Endodermal cell (in vitro differentiated cells): ENCODE results near the gene ARVCF. TPM values are rescaled to one million over a fixed set of nuclear protein-coding genes. Genes with fewer than 3 reads are reported as not detected.

Experiments used
- DNase-seq: peaks from one replicate; pipeline ENCODE4 v3.0.0-alpha.2; 2017
- H3K27ac ChIP-seq: 2 replicates; pipeline ENCODE4 v1.5.1; 2013; ENCODE audit warnings: mild to moderate bottlenecking, low read depth, low read length, moderate library complexity
- H3K27me3 ChIP-seq: 2 replicates; pipeline ENCODE4 v1.6.1; 2013; ENCODE audit warnings: mild to moderate bottlenecking, low read length, moderate library complexity; ENCODE audit not compliant: insufficient read depth, control insufficient read depth, poor library complexity, severe bottlenecking
- H3K36me3 ChIP-seq: 2 replicates; pipeline ENCODE4 v1.7.0; 2013; ENCODE audit warnings: mild to moderate bottlenecking, low read length, moderate library complexity; ENCODE audit not compliant: control insufficient read depth, insufficient read depth
- H3K4me1 ChIP-seq: one replicate; pipeline ENCODE4 v1.7.0; 2013; ENCODE audit warnings: low read length; ENCODE audit not compliant: control insufficient read depth, insufficient read depth
- H3K4me3 ChIP-seq: 2 replicates; pipeline ENCODE4 v1.5.1; 2013; ENCODE audit warnings: mild to moderate bottlenecking, low read length, moderate library complexity
- H3K9ac ChIP-seq: 2 replicates; pipeline ENCODE4 v1.6.1; 2013; ENCODE audit warnings: mild to moderate bottlenecking, low read length, moderate library complexity; ENCODE audit not compliant: poor library complexity, severe bottlenecking; ENCODE audit errors: extremely low read depth
- H3K9me3 ChIP-seq: 2 replicates; pipeline ENCODE4 v1.6.1; 2013; ENCODE audit warnings: mild to moderate bottlenecking, low read length, moderate library complexity; ENCODE audit not compliant: control insufficient read depth
- H3K27ac Mint-ChIP-seq: 2 replicates; pipeline ENCODE4 v1.8.0; 2020; ENCODE audit warnings: mixed read lengths
- H3K27me3 Mint-ChIP-seq: 2 replicates; pipeline ENCODE4 v1.8.0; 2021; ENCODE audit warnings: mild to moderate bottlenecking, mixed read lengths; ENCODE audit not compliant: insufficient read depth
- H3K36me3 Mint-ChIP-seq: 2 replicates; pipeline ENCODE4 v1.8.0; 2020; ENCODE audit warnings: low read depth, mixed read lengths
- H3K4me1 Mint-ChIP-seq: 2 replicates; pipeline ENCODE4 v1.8.0; 2020; ENCODE audit warnings: mixed read lengths
- H3K4me3 Mint-ChIP-seq: 2 replicates; pipeline ENCODE4 v1.8.0; 2020; ENCODE audit warnings: mild to moderate bottlenecking, moderate library complexity, mixed read lengths
- H3K9me3 Mint-ChIP-seq: 2 replicates; pipeline ENCODE4 v1.8.0; 2020; ENCODE audit warnings: mild to moderate bottlenecking, mixed read lengths
- WGBS, 2 experiments: methylation state at CpG; one replicate each; pipeline versions ENCODE4 v1.1.5 to v1.1.7; 2013; ENCODE audit warnings: missing lambda C conversion rate in 2 of 2, mixed read lengths in 1 of 2; ENCODE audit not compliant: insufficient coverage in 1 of 2, insufficient read length in 1 of 2; 5-methylcytosine and 5-hydroxymethylcytosine counted together
- total RNA-seq, 2 donors: library from RNA; stranded (reverse); fragmentation: NEBNext Ultra II Directional in 1 of 2; extraction: Animal tissue kit (Norgen Biotek cat#: 25700) in 1 of 2; gene quantifications; 2 replicates in 1 of 2; 3 replicates in 1 of 2; pipeline ENCODE4 v1.2.1, GENCODE V29; 2021
- TF ChIP-seq, protein P1 (sequence below): fragments of 200-600 bp; sonication (generic); conservative IDR thresholded peaks from 2 replicates; pipeline ENCODE4 v1.5.0; 2021; ENCODE audit warnings: antibody characterized with exemption, mild to moderate bottlenecking

Gene ARVCF
- total RNA-seq, 2 donors from 2014 or later, result 48.3 to 61.3 TPM

DNA sequence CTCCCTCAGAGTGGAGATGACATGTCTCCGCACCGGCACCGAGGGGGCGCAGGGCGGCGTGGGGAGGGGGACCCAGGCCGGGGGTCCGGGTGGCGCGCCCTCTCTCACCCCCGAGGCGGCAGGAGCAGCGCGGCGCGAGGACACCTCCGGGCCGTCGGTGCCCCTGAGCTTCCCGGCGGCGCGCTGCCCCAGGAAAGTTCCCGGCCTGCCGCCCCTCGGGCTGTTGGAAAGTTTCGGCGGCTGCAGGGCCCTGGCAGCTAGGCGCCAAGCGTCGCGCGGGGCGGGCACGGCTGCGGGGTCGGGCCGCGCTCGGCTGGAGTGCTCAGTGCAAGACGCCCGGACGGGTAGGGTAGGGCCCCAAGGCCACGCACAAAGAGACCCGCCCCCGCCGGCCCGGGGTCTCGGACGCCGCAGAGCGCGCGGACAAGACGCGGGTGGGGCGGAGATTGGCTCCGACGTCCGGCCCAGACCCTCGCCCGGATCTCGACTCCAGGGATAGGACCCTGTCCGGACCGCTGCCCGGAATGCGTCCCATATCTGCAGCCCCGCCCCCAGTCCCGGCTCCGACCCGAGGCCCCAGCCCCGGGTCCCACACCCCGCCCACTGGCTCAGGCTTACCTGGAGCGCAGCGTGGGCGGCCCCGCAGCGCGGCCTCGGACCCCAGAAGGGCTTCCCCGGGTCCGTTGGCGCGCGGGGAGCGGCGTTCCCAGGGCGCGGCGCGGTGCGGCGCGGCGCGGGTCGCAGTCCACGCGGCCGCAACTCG is 471 bp downstream of the ARVCF start:
- no peaks in the 10 kb centered on the region for H3K36me3 ChIP-seq
- peak overlapping the region; percentile 63 for H3K4me3 Mint-ChIP-seq
- no peaks in the 10 kb centered on the region for H3K9me3 Mint-ChIP-seq
- no peak overlapping the region for H3K9ac ChIP-seq
- peaks cover 55% of the 10 kb centered on the region for H3K27me3 Mint-ChIP-seq
- H3K27me3 ChIP-seq, result peaks cover 52% of the 10 kb centered on the region
- peak overlapping the region; percentile 82 for H3K4me3 ChIP-seq
- peaks cover 2% of the 10 kb centered on the region for H3K4me1 Mint-ChIP-seq
- no peaks in the 10 kb centered on the region for H3K36me3 Mint-ChIP-seq
- no peaks in the 10 kb centered on the region for H3K9me3 ChIP-seq
- no peak overlapping the region for H3K27ac ChIP-seq
- no peak overlapping the region for H3K27ac Mint-ChIP-seq
- TF ChIP-seq, protein P1, sequence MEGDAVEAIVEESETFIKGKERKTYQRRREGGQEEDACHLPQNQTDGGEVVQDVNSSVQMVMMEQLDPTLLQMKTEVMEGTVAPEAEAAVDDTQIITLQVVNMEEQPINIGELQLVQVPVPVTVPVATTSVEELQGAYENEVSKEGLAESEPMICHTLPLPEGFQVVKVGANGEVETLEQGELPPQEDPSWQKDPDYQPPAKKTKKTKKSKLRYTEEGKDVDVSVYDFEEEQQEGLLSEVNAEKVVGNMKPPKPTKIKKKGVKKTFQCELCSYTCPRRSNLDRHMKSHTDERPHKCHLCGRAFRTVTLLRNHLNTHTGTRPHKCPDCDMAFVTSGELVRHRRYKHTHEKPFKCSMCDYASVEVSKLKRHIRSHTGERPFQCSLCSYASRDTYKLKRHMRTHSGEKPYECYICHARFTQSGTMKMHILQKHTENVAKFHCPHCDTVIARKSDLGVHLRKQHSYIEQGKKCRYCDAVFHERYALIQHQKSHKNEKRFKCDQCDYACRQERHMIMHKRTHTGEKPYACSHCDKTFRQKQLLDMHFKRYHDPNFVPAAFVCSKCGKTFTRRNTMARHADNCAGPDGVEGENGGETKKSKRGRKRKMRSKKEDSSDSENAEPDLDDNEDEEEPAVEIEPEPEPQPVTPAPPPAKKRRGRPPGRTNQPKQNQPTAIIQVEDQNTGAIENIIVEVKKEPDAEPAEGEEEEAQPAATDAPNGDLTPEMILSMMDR, result no peak
- peaks cover 5% of the 10 kb centered on the region for H3K4me1 ChIP-seq
- peak; percentile 83 for DNase-seq
- WGBS, 2 experiments, result 1% methylated on average over 56 to 101 of the region's 101 CpGs

DNA sequence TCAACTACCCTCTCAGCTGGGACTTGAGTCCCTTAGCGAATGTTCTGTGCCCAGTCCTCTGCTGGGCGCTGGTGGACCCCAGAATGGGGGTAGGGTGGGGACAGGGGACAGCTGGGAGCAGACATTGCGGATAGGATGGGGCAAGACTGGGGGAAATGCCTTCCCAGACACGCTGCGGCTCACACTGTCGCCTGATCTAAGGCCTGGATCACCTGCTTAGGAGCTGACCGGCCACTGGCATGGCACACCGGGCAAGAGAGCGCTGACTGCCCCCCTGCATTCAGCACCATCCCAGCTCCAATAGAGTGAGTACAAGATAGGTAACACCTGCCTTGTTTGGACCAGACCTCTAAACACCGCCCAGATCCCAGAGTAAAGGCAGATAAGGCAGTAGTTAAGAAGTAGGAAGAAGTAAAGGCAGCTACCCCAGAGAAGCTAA is 1.4 kb downstream of the ARVCF start:
- Histone ChIP-seq H3K9me3 (no peaks in the 10 kb centered on the region), H3K4me3 (no peak overlapping the region), H3K27me3 (peaks cover 50% of the 10 kb centered on the region), H3K9ac (no peak overlapping the region), H3K27ac (no peak overlapping the region), H3K4me1 (peaks cover 5% of the 10 kb centered on the region), H3K36me3 (no peaks in the 10 kb centered on the region)
- TF ChIP-seq, protein P1, result no peak
- Mint-ChIP-seq H3K4me1 (peaks cover 2% of the 10 kb centered on the region), H3K4me3 (peak overlapping the region; percentile 46), H3K27ac (no peak overlapping the region), H3K27me3 (peaks cover 50% of the 10 kb centered on the region), H3K9me3 (no peaks in the 10 kb centered on the region), H3K36me3 (no peaks in the 10 kb centered on the region)
- no peak for DNase-seq
- 88 to 93% methylated on average over 3 to 10 of the region's 10 CpGs for WGBS, 2 experiments

DNA sequence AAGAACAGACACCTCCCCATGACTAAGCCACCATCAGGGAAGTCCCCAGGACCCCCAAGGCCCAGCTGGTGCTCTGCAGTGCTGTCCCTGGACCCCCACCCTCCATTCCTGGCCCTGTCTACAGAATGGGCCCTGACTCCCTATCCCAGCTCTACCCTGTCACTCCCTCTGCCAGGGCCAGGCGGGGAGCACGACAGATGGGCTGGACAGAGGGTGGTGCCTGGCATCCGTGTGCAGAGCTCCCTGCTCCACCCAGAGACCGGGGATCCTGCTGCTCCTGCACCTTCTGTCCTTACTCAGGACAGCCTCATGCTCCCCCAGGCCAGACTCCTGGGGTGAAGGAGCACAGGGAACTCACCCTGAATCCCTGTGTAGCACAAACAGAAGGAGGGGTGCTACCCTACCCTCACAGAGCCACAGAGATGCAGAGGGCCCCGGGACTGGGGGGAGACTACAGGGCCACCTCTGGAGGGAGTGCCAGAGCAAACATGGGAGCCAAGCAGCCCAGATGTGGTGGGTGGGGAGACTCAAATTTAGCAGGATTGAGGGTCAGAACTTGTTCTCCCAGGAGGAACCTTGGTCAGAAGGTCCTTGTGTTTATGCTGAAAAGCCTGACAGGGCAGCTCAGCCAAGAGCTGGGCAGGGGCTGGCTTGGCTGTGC is 2.0 kb downstream of the ARVCF start:
- Histone ChIP-seq H3K4me3 (no peak overlapping the region), H3K4me1 (peaks cover 5% of the 10 kb centered on the region), H3K27me3 (peaks cover 45% of the 10 kb centered on the region), H3K36me3 (no peaks in the 10 kb centered on the region), H3K27ac (no peak overlapping the region), H3K9me3 (no peaks in the 10 kb centered on the region), H3K9ac (no peak overlapping the region)
- H3K4me3 Mint-ChIP-seq, result peak overlapping the region; percentile 46
- no peaks in the 10 kb centered on the region for H3K36me3 Mint-ChIP-seq
- peaks cover 2% of the 10 kb centered on the region for H3K4me1 Mint-ChIP-seq
- WGBS, 2 experiments, result 92 to 100% methylated on average over 1 to 5 of the region's 5 CpGs
- H3K9me3 Mint-ChIP-seq, result no peaks in the 10 kb centered on the region
- TF ChIP-seq, protein P1, result no peak
- H3K27me3 Mint-ChIP-seq, result peaks cover 45% of the 10 kb centered on the region
- no peak overlapping the region for H3K27ac Mint-ChIP-seq
- DNase-seq, result no peak
